Subcutaneous adipose tissue (tissue), 4 donors: ENCODE measurements around the gene GINS3. TPM values are rescaled to one million over a fixed set of nuclear protein-coding genes. Genes with fewer than 3 reads are reported as not detected.

ENCODE experiments used
- total RNA-seq, 4 donors: library from RNA; depleted of rRNA; stranded (reverse); fragments of >200 nt; gene quantifications; one replicate each; pipeline ENCODE4 v1.1.0, GENCODE V29; 2016
- TF ChIP-seq, protein P1 (sequence below): fragments of 450-650 bp; IDR thresholded peaks from one replicate; pipeline ENCODE4 v1.5.1; 2016; ENCODE audit warnings: low read depth, mild to moderate bottlenecking, control low read depth, antibody characterized with exemption, moderate library complexity

Gene GINS3
- total RNA-seq, 4 donors from 2014 or later, result 3.9 to 11.1 (median 5.0) TPM

DNA sequence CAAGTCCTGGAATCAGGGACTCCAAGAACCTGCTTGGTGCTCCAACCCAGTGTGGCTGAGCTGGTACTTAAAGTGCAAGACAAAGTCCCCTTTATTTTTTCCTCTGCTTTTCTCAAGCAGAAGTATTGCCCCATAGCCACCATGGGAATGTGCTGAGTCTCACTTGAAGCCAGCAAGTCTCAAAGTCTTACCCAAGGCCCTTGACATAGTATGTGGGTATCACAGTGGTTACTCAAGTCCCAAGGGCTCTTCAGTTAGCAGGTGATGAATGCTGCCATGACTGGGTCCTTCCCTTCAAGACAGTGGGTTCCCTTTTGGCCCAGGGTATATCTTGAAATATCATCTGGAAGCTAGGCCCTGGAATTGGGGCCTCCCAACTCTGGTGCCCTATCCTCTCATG is 30.5 kb upstream of the GINS3 start:
- TF ChIP-seq, protein P1, sequence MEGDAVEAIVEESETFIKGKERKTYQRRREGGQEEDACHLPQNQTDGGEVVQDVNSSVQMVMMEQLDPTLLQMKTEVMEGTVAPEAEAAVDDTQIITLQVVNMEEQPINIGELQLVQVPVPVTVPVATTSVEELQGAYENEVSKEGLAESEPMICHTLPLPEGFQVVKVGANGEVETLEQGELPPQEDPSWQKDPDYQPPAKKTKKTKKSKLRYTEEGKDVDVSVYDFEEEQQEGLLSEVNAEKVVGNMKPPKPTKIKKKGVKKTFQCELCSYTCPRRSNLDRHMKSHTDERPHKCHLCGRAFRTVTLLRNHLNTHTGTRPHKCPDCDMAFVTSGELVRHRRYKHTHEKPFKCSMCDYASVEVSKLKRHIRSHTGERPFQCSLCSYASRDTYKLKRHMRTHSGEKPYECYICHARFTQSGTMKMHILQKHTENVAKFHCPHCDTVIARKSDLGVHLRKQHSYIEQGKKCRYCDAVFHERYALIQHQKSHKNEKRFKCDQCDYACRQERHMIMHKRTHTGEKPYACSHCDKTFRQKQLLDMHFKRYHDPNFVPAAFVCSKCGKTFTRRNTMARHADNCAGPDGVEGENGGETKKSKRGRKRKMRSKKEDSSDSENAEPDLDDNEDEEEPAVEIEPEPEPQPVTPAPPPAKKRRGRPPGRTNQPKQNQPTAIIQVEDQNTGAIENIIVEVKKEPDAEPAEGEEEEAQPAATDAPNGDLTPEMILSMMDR, result no peak

DNA sequence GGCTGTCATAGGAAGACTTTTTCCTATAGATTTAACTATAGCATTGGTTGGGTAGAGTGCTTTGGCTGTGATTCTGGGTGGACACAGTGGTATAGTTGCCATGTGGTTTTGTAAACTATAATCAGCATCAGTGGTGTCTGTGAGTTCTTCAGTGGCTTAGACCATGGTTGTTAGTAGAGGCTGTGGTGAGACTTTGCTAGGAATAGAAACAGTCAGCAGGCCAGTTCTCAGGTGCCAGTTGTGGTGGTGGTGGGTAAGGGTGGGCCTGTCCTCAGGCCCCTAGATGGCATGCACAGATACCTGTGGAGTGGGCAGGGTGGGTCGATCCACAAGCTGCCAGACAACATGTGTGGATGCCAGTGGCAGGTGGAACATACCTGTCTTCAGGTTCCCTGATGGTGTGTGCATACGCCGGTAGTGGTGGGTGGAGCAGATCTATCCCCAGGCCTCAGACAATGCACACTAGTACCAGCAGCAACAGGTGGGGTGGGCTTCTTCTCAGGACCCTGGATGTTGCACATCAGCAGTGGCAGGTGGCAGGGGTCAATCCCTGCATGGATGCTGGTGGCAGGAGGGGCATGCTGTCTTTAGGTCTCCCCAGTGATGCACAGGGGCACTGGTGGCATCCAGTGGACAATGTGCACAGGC is 28.4 kb upstream of the GINS3 start:
- TF ChIP-seq, protein P1, result no peak

DNA sequence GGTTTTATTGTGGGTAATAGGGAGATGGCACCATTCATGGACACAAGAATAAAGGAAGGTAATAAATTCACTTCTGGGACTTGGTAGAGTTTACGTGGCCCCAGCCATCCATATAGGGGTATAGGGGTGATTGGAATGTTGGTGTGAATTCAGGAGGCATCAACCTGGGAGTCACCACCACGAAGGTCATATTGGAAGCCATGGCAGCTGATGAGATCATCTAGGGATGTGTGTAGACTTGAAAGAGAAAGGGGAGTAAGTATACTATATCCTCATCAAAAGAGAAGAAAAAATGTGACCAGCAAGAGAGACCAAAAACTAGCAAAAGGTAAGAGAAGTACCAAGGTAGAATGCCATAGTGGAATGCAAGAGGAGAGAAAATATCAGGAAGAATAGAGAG is 26.6 kb upstream of the GINS3 start:
- TF ChIP-seq, protein P1, result no peak

DNA sequence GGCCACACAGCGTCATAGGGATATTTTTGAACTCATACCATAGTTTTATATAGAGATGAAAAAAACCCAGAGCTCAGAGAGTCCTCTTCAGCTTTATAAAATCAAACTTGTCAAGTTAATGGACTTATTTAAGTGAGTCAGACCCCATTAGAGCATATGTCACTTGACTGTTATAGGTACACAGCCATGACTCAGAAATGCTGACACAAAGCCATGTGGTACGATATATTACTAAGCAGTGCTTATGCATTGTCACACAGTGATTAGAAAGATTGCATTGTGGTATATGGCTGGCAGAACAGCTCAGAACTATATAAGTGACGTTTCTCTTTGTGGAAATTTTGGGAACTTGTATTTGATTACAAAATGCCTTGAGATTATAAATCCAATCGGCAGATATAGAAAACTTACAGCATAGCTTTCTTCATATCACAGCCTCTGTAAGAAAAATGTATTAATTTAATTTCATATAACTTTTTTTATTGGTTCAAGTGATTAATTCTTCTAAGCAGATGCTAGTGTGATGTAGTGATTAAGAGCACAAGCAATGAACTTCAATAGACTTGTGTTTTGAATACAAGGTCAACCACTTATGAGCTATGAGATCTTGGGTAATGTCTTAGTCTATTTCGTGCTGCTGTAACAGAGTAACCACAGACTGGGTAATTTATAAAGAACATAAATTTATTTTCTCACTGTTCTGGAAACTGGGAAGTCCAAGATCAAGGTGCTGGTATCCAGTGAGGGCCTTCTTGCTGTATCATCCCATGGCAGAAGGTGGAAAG is 25.8 kb upstream of the GINS3 start:
- TF ChIP-seq, protein P1, result no peak

DNA sequence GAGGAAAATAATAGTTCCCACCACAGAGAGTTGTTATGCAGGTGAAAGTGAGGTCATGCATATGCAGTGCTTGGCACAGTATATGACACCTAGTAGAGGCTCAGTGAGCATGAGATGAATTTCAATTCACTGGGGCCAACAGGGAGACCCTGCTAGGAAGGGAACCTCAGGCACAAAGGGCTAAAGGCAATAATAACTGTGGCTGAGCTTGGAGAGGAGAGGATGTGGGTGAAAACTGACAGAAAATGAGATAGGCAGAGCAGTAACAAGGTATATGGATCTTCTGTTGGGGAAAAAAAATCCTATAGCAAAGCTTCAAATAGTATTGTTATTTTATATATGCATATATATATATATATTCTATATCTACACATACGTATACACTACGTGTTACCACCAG is 25.0 kb upstream of the GINS3 start:
- TF ChIP-seq, protein P1, result no peak

DNA sequence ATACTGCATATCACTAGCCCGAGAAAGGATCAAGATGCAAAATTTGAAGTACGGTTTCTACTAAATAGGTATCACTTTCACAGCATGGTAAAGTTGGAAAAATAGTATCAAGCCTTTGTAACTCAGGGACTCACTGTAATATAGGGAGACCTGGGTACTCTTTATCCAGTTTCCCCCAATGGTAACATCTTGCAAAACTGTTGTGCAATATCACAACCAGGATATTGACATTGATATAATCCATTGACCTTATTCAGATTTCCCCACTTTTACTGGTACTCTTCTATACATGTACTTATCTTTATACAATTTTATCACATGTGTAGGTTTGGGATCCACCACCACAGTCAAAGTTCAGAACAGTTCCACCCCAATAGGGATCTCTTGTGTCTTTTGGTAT is 20.4 kb upstream of the GINS3 start:
- TF ChIP-seq, protein P1, result no peak

DNA sequence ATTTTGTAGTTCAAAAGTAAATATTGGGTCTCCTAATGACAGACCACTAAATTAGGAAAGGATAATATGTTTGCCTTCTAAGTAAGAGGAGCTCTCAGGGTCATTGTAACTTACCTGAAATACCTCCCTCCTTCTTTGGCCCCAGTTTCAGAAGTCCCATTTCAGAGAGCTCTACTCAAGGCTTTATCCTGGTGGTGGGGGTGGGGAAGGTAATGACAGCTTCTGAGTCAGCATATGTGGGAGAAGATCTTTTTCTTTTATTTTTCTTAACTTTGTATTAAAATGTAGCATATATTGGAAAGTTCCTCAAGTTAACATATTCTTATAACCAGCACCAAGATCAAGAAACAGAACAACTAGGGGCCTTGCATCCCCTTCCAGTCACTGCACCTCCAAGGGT is 16.9 kb upstream of the GINS3 start:
- TF ChIP-seq, protein P1, result no peak
